Mucosa of rectum (tissue), 2 donors: ENCODE measurements around the gene FIBCD1.

Experiments
- H3K27ac ChIP-seq, 2 donors: one replicate each; pipeline ENCODE4 v1.7.0; 2013; ENCODE audit warnings: inconsistent platforms in 2 of 2, low read depth in 2 of 2, low read length in 2 of 2
- H3K27me3 ChIP-seq, 2 donors: one replicate each; pipeline ENCODE4 v1.7.0; 2013; ENCODE audit warnings: low read length in 2 of 2; ENCODE audit not compliant: control insufficient read depth in 2 of 2, insufficient read depth in 2 of 2
- H3K36me3 ChIP-seq, 2 donors: one replicate each; pipeline ENCODE4 v1.7.0; 2013; ENCODE audit warnings: low read length in 2 of 2; ENCODE audit not compliant: control insufficient read depth in 2 of 2, insufficient read depth in 2 of 2
- H3K4me1 ChIP-seq, 2 donors: one replicate each; pipeline ENCODE4 v1.7.0; 2013; ENCODE audit warnings: low read length in 2 of 2, mild to moderate bottlenecking in 1 of 2; ENCODE audit not compliant: control insufficient read depth in 2 of 2, insufficient read depth in 2 of 2
- H3K4me3 ChIP-seq, 2 donors: one replicate each; pipeline ENCODE4 v1.7.0; 2013; ENCODE audit warnings: low read length in 2 of 2
- H3K9ac ChIP-seq, 2 donors: one replicate each; pipeline ENCODE4 v1.7.0; 2013; ENCODE audit warnings: low read length in 2 of 2, low read depth in 1 of 2, mild to moderate bottlenecking in 1 of 2
- H3K9me3 ChIP-seq, 2 donors: one replicate each; pipeline ENCODE4 v1.7.0; 2013; ENCODE audit warnings: low read length in 2 of 2; ENCODE audit not compliant: control insufficient read depth in 2 of 2
- donor health status: healthy.
- donor health status: Normal muscosa, but diverticular disease.

The FIBCD1 gene

GRCh38 chr9:130873966-130874365 lies 65.1 kb downstream of the FIBCD1 start:
- no peak overlapping the region for H3K4me3 ChIP-seq
- no peak overlapping the region for H3K27ac ChIP-seq
- no peaks in the 10 kb centered on the region for H3K9me3 ChIP-seq
- no peak overlapping the region for H3K9ac ChIP-seq
- no peaks in the 10 kb centered on the region for H3K27me3 ChIP-seq
- H3K36me3 ChIP-seq, result peaks cover 46 to 66% of the 10 kb centered on the region in 2 donors
- H3K4me1 ChIP-seq, result peaks cover 20% of the 10 kb centered on the region in 2 donors

GRCh38 chr9:130872912-130873503 lies 66.0 kb downstream of the FIBCD1 start:
- Histone ChIP-seq H3K9ac (no peak overlapping the region), H3K4me3 (no peak overlapping the region), H3K27me3 (no peaks in the 10 kb centered on the region), H3K4me1 (peaks cover 20% of the 10 kb centered on the region in 2 donors), H3K27ac (peak overlapping the region; percentile 34 to 43), H3K9me3 (no peaks in the 10 kb centered on the region), H3K36me3 (peaks cover 42 to 57% of the 10 kb centered on the region in 2 donors)

DNA sequence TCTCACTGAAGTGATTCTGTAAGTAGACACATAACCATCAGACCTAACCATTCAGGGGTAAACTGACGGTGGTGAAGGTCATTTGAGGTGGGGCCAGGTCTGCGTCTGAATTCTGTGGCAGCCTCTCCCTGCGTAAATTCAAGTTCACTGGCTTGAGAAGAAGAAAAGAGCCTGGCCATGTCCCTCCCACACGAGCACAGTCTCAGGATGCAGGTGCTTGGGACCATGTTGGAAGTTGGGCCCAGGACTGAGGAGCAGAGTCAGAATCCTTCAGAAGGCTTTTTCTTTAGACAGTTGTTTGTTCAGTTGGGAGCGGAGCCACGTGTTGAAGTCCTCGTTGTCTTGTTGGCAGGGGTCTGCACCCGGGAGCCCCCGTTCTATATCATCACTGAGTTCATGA lies 66.5 kb downstream of the FIBCD1 start:
- no peaks in the 10 kb centered on the region for H3K27me3 ChIP-seq
- H3K36me3 ChIP-seq, result peaks cover 42 to 57% of the 10 kb centered on the region in 2 donors
- no peaks in the 10 kb centered on the region for H3K9me3 ChIP-seq
- H3K27ac ChIP-seq, result peak overlapping the region; percentile 34 to 43
- H3K9ac ChIP-seq, result no peak overlapping the region
- H3K4me1 ChIP-seq, result peaks cover 20% of the 10 kb centered on the region in 2 donors
- H3K4me3 ChIP-seq, result no peak overlapping the region

- peaks cover 20% of the 10 kb centered on the region in 2 donors for H3K4me1 ChIP-seq
Observed at GRCh38 chr9:130872093-130872492, 67.0 kb downstream of the FIBCD1 start.

DNA sequence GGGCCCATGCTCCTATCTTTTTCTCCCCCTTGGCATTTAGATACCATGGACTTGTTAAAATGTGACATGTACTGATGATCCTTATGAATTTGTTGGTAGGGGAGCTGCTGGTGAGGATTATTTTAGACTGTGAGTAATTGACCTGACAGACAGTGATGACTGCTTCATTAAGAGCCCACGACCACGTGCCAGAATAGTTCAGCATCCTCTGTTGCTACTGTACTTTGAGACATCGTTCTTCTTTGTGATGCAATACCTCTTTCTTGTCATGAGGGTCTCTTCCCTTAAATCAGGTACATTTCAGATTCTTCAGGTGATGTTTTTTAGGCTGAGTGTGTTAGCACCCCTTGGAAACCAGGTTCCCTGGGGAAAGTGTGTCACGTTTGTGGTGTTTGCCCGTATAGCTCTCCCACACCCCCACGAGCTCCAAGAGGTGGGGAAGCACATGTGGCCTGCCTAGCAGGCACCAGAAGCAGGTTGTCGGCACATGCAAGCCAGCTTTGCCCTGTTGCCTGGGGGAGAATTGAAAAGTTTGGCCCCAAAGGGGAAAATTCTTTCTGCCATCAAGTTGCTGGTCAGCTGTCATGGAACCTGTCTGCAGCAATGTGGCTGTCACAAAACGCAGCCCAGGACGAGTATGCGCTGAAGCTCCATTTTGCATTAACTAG lies 67.5 kb downstream of the FIBCD1 start:
- Histone ChIP-seq H3K27ac (no peak overlapping the region), H3K27me3 (no peaks in the 10 kb centered on the region), H3K4me1 (peaks cover 20% of the 10 kb centered on the region in 2 donors), H3K9me3 (no peaks in the 10 kb centered on the region), H3K4me3 (no peak overlapping the region), H3K9ac (no peak overlapping the region), H3K36me3 (peaks cover 44 to 57% of the 10 kb centered on the region in 2 donors)

More at GRCh38 chr9:130872093-130872492, 67.0 kb downstream of the FIBCD1 start:
- Histone ChIP-seq H3K36me3 (peaks cover 42 to 57% of the 10 kb centered on the region in 2 donors), H3K27me3 (no peaks in the 10 kb centered on the region), H3K9ac (no peak overlapping the region), H3K4me3 (no peak overlapping the region), H3K9me3 (no peaks in the 10 kb centered on the region), H3K27ac (no peak overlapping the region)

GRCh38 chr9:130870491-130871381 lies 68.3 kb downstream of the FIBCD1 start:
- Histone ChIP-seq H3K4me3 (no peak overlapping the region), H3K4me1 (peaks cover 20% of the 10 kb centered on the region in 2 donors), H3K27me3 (no peaks in the 10 kb centered on the region), H3K27ac (no peak overlapping the region), H3K36me3 (peaks cover 46 to 57% of the 10 kb centered on the region in 2 donors), H3K9me3 (no peaks in the 10 kb centered on the region), H3K9ac (no peak overlapping the region)

- no peaks in the 10 kb centered on the region for H3K9me3 ChIP-seq
- H3K36me3 ChIP-seq, result peaks cover 38 to 54% of the 10 kb centered on the region in 2 donors
- no peak overlapping the region for H3K4me3 ChIP-seq
- no peaks in the 10 kb centered on the region for H3K27me3 ChIP-seq
- H3K27ac ChIP-seq, result no peak overlapping the region
- no peak overlapping the region for H3K9ac ChIP-seq
- H3K4me1 ChIP-seq, result peaks cover 20% of the 10 kb centered on the region in 2 donors
Observed at GRCh38 chr9:130869250-130869649, 69.8 kb downstream of the FIBCD1 start.

- Histone ChIP-seq H3K36me3 (peaks cover 31 to 47% of the 10 kb centered on the region in 2 donors), H3K27me3 (no peaks in the 10 kb centered on the region), H3K27ac (no peak overlapping the region), H3K9me3 (no peaks in the 10 kb centered on the region), H3K4me3 (no peak overlapping the region), H3K4me1 (peaks cover 11 to 18% of the 10 kb centered on the region in 2 donors), H3K9ac (no peak overlapping the region)
Observed at GRCh38 chr9:130868230-130868629, 70.8 kb downstream of the FIBCD1 start.

GRCh38 chr9:130867556-130867955 lies 71.5 kb downstream of the FIBCD1 start:
- H3K27me3 ChIP-seq, result no peaks in the 10 kb centered on the region
- no peak overlapping the region for H3K9ac ChIP-seq
- no peak overlapping the region for H3K4me3 ChIP-seq
- H3K4me1 ChIP-seq, result peaks cover 4 to 12% of the 10 kb centered on the region in 2 donors
- H3K27ac ChIP-seq, result no peak overlapping the region
- H3K9me3 ChIP-seq, result no peaks in the 10 kb centered on the region
- peaks cover 29 to 45% of the 10 kb centered on the region in 2 donors for H3K36me3 ChIP-seq
